ENCODE results near the gene FBRS. TPM values are rescaled to one million over a fixed set of nuclear protein-coding genes. Genes with fewer than 3 reads are reported as not detected.

The FBRS gene
- polyA plus RNA-seq (2012; ENCODE audit: missing spikeins), result 16.5 TPM

DNA sequence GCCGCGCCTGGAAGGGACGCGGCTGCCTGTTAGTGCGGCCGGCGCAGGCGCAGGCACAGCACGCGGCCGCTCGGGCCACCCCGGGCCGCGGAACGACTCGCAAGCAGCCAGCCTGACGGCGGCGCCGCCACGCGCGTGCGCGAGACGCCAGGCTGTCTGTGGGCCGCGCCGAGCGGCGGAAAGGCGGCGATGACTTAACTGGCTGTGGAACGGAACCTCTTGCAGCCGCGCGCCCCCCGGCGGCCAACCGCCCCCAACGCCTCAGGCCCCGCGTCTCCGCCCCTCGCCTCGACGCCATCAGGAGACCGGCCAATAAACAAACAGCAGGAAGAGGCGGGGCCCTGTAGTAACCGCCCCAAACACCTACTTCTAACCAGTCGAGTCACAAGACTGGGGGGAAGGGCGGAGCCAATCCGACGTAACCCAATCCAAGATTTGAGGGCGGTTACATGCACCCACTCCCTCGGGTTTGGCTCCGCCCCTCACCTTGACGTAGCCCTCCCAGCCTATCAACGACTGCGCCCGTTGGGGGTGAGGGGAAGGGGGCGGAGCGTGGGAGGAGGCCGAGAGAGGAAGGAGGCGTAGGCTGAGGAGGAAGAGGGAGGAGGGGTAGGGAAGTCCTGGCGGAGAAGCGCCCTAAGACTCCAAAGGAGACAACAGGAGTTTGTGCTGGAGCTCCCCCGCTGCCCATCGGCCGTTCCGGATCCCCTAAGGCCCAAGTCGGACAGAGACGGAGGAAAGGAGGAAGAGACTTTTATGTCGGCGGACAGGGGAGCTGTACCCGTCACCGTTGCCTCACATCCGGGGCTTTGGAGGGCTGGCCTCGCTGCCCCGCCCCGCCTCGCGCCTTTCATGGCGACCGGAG lies at the start of gene FBRS:
FBRS (plus strand) TSS at position 566 of the 865 bp plus-strand sequence. CDS start 1,088 bp downstream, outside the sequence.
- TF ChIP-seq TAF1 (IDR thresholded peaks at IDR 0.05; ENCODE audit: borderline replicate concordance, low read depth, low read length) (no peak), POLR2A (IDR thresholded peaks at IDR 0.05; ENCODE audit: low read depth, low read length) (peak; percentile 83), POLR2AphosphoS5 (IDR thresholded peaks at IDR 0.05; ENCODE audit: low read depth, low read length) (peak; percentile 90)
- peak; percentile 88 for DNase-seq (ENCODE audit: insufficient read length)
- FAIRE-seq, result peak; percentile 99

DNA sequence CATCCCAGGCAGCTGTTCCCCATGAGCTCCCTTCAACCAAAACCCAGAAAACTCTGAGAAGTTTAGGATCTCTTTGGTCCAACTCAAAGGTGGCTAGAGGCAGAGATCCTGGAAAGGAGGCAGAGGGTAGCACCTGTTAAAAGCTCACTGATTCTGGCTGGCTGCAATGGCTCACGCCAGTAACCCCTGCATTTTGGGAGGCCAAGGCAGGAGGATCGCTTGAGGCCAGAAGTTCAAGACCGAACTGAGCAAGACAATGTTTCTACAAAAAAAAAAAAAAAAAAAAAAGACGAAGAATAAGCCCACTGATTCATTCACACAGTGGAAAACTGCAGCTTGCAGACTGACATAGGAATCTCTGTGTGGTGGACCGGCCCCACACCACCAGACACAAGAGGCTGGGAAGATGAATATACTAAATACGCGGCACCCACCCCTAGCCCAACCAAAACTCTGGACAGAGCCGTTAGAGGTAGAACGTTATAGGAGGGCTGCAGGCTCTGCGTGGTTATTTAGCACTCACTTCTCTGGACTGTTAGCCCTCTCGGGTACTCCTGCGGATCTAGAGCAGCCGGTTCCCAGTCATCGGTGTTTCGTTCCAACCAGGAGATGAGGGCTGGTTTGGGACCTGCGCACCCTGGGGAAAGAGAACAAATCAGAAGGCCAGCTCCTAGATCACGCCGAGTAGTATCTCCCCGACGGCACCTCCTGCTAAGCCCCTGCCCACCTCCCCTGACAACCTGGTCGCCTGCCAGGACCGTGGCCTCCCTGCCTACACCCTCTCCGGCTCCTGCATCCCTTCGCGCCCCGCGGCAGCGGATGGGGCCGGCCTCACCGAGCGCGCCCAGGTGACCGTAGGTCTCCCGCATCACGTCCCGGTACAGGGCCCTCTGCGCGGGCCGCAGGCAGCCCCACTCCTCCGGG lies 49.0 kb upstream of the FBRS start:
- FAIRE-seq, result no peak
- peak; percentile 55 for DNase-seq (ENCODE audit: insufficient read length)
- TF ChIP-seq POLR2A (IDR thresholded peaks at IDR 0.05; ENCODE audit: low read depth, low read length) (no peak), TAF1 (IDR thresholded peaks at IDR 0.05; ENCODE audit: borderline replicate concordance, low read depth, low read length) (no peak), POLR2AphosphoS5 (IDR thresholded peaks at IDR 0.05; ENCODE audit: low read depth, low read length) (no peak)

DNA sequence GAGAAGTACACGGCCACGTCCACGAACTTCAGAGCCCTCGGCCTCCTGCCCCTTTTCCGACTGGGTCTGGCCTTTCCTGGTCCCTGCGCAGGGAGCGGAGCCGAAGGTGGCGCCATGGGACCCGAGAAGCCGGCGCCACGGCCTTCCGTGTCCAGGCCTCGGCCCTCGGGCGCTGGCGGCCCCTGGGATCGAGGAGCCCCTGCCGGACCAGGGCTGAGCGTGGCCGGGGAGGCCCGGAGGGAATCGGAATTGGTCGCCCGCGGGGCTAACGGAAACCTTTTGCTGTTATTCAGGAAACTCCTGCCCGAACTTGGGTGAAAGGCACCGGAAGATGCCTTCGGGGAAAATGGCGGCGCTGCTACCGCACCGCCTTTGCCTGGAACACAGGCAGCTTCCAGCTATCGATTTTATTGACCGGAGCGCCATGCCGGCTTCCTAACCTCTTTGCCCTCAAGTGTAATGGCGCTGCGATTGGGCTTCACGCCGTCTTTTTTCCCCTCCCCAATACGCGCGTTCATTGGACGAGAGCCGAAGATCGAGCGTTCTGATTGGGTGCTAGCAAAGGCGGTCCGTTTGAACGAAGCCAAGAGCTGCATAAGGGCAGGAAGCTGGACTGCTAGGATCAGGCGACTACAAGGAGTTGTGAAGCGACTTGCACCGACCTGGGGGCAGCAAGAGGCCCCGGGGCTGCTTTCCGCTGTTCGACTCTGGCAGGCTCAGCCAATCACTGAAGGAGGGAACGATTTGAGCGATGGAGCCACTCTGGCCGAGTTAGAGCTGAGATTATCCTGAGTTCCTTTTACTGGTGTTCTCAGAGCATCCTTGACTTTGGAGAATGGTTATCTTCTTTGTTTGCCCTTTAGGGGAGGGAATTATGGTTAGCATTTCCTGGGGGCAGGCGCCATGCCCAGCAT lies 48.0 kb upstream of the FBRS start, which contains the start of gene ZNF689:
ZNF689 (minus strand) TSS at position 464 of the 914 bp plus-strand sequence; CDS start at position 116, 348 bp downstream.
- peak; percentile 94 for TF ChIP-seq TAF1 (IDR thresholded peaks at IDR 0.05; ENCODE audit: borderline replicate concordance, low read depth, low read length)
- peak; percentile 84 for TF ChIP-seq POLR2AphosphoS5 (IDR thresholded peaks at IDR 0.05; ENCODE audit: low read depth, low read length)
- TF ChIP-seq POLR2A (IDR thresholded peaks at IDR 0.05; ENCODE audit: low read depth, low read length), result peak; percentile 82
- FAIRE-seq (peak; percentile 82), DNase-seq (ENCODE audit: insufficient read length) (peak; percentile 85)

DNA sequence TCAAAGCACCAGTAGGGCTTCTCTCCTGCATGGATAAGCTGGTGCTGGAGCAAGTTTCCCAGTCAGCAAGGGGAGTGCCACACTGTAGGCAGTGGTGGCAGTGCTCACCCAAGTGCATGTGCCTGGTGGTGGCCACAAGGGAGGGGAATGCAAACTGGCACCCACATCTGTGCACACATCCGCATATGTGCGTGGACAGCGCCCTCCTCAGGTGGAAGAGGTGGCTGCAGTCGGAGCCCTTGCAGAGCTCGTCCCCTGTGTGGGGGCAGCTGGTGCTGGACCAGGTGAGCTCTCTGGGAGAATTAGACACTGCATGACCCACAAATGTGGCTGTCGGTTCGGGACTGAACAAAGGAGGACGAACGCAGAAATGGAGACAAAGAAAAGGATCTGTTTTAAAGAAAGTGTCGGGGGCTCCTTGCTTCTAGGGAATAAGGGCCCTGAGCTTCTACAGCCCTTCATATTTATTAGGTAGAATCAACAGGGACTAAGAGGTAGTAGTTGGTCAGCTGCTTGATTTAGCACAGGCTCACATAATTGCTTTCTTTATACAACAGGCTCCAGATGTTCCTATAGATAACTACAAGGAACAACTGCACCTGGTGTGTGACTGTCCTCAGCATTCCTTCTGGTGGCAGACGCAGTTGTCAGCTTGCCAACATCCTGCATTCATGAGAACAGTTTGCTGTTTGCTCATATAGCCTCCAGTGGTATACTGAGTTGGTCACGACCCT lies 42.7 kb upstream of the FBRS start:
- DNase-seq (ENCODE audit: insufficient read length) (peak; percentile 41), FAIRE-seq (no peak)
- TF ChIP-seq POLR2A (IDR thresholded peaks at IDR 0.05; ENCODE audit: low read depth, low read length) (no peak), POLR2AphosphoS5 (IDR thresholded peaks at IDR 0.05; ENCODE audit: low read depth, low read length) (no peak), TAF1 (IDR thresholded peaks at IDR 0.05; ENCODE audit: borderline replicate concordance, low read depth, low read length) (no peak)

DNA sequence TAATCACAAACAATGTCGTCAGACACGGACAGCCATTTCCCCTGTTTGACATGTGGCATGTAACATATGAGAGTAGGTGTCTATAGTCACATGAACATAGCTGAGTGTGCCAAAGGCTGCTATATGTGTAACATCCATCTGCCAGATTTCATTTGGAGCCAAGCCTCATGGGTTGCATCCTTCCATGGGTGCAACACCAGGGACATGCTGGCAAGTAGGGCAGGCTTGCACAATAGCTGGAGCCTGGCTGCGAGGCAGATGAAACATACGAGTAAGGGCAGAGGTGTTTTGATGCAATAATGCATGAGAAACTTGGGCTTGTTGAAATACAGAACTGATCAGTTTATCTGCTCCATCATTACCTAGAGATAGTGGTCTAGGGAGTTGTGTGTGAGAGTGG lies 39.0 kb upstream of the FBRS start:
- DNase-seq (ENCODE audit: insufficient read length), result no peak
- no peak for FAIRE-seq
- TF ChIP-seq TAF1 (IDR thresholded peaks at IDR 0.05; ENCODE audit: borderline replicate concordance, low read depth, low read length) (no peak), POLR2A (IDR thresholded peaks at IDR 0.05; ENCODE audit: low read depth, low read length) (no peak), POLR2AphosphoS5 (IDR thresholded peaks at IDR 0.05; ENCODE audit: low read depth, low read length) (no peak)

DNA sequence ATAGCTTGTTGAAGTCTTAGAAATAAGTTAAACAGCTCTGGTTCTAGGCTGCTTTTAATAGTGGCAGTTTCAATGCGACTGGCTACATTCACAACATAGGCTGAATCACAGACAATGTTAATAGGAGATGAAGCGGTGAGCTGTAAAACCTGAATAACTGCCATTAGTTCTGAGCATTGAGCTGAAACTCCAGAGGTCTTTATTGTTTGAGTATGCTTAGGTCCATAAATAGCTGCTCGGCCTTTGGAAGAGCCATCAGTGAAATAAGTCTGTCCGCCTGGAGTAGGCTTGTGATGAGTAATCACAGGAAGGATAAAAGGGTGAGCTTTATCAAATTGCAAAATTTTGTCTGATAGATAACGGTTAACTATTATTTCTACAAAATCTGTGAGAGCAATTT lies 38.6 kb upstream of the FBRS start:
- no peak for TF ChIP-seq TAF1 (IDR thresholded peaks at IDR 0.05; ENCODE audit: borderline replicate concordance, low read depth, low read length)
- no peak for TF ChIP-seq POLR2AphosphoS5 (IDR thresholded peaks at IDR 0.05; ENCODE audit: low read depth, low read length)
- no peak for TF ChIP-seq POLR2A (IDR thresholded peaks at IDR 0.05; ENCODE audit: low read depth, low read length)
- no peak for FAIRE-seq
- no peak for DNase-seq (ENCODE audit: insufficient read length)

DNA sequence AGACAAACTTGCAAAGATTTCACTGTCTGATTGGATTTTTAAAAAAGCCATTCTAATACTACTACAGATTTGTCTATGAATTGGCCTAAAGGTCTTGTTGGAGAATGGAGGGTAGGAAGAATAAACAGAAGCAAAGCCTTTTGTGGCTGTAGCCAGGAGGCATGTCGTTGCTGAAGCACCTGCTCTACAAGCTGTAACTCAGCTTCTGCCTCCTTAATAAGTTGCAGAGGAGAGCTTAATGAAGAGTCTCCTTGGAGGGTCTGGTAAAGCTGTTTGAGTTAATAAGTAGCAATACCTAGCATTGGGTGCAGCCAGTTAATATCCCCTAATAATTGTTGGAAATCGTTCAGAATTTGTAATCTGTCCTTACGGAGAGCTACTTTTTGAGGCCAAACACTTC lies 38.1 kb upstream of the FBRS start:
- DNase-seq (ENCODE audit: insufficient read length) (no peak), FAIRE-seq (no peak)
- TF ChIP-seq POLR2A (IDR thresholded peaks at IDR 0.05; ENCODE audit: low read depth, low read length), result no peak
- TF ChIP-seq TAF1 (IDR thresholded peaks at IDR 0.05; ENCODE audit: borderline replicate concordance, low read depth, low read length), result no peak
- no peak for TF ChIP-seq POLR2AphosphoS5 (IDR thresholded peaks at IDR 0.05; ENCODE audit: low read depth, low read length)

DNA sequence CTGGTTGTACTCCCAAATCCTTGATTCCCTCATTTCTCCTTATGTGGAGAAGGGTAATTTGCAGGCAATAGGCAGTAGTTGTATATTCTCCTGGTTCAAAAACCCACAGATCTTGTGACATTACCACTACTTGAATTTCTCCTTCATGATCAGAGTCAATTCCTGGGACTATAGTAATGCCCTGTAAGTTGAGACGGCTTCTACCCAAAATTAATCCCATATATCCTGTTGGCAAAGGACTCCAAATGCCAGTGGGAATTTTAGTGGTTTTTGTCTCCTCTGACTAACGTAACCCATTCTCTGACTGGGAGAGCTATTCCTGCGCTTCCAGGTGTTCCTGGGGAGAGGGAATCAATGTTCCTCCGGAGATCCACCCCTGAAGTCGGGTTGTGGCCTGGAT lies 36.5 kb upstream of the FBRS start:
- DNase-seq (ENCODE audit: insufficient read length) (no peak), FAIRE-seq (no peak)
- no peak for TF ChIP-seq POLR2A (IDR thresholded peaks at IDR 0.05; ENCODE audit: low read depth, low read length)
- TF ChIP-seq TAF1 (IDR thresholded peaks at IDR 0.05; ENCODE audit: borderline replicate concordance, low read depth, low read length), result no peak
- no peak for TF ChIP-seq POLR2AphosphoS5 (IDR thresholded peaks at IDR 0.05; ENCODE audit: low read depth, low read length)

DNA sequence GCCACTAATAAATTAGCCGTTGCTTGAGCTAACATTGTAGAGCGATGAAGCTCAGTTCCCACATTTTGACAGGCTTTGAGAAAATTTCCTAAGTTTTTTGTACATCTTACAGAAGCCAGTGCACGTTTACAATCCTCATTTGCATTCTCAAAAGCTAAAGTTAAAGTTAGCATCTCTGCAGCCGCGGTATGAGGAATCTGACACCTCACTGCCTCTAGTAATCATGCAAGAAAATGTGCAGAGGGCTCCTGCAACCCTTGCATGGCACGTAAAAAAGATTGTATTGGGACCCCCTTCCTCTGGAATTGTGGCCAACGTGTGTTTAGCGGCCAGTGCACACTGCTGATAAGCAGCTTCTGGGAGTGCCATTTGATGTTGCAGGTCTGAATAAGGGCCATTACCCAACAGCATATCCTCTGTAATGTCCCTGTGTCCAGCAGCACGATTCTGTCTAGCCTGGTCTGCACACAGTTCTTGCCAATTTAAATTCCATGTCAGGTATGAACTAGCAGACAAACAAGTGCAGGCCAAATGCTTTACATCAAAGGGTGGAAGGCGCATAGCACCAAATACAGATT lies 35.7 kb upstream of the FBRS start:
- no peak for DNase-seq (ENCODE audit: insufficient read length)
- no peak for FAIRE-seq
- TF ChIP-seq TAF1 (IDR thresholded peaks at IDR 0.05; ENCODE audit: borderline replicate concordance, low read depth, low read length) (no peak), POLR2AphosphoS5 (IDR thresholded peaks at IDR 0.05; ENCODE audit: low read depth, low read length) (no peak), POLR2A (IDR thresholded peaks at IDR 0.05; ENCODE audit: low read depth, low read length) (no peak)

All from GM12892 (cell line).